Measurements from ENCODE around the gene ITPKA. TPM values are rescaled to one million over a fixed set of nuclear protein-coding genes. Genes with fewer than 3 reads are reported as not detected.

Gene ITPKA
- total and polyA plus RNA-seq, 2 of the 13 experiments (the other 11 are each of a cell fraction or from before 2014, with no cell fraction given), result 13.2 to 41.3 TPM

GRCh38 chr15:41494922-41495735 lies 1.5 kb downstream of the ITPKA start (continued):
- no peak for TF ChIP-seq ZNF292 (CRISPR knock-in tag; IDR thresholded peaks at IDR 0.05; ENCODE audit: borderline replicate concordance, low read depth)
- TF ChIP-seq U2AF1 (optimal IDR thresholded peaks at IDR 0.05; ENCODE audit: low read depth, low read length), result peak; percentile 5
- TF ChIP-seq ZNF362 (CRISPR knock-in tag; IDR thresholded peaks at IDR 0.05; ENCODE audit: borderline replicate concordance), result no peak
- no peak for TF ChIP-seq ZNF772 (CRISPR knock-in tag; IDR thresholded peaks at IDR 0.05)
- TF ChIP-seq FOSL1 (CRISPR knock-in tag; IDR thresholded peaks at IDR 0.05; ENCODE audit: borderline replicate concordance), result no peak
- no peak for TF ChIP-seq HIC2 (CRISPR knock-in tag; IDR thresholded peaks at IDR 0.05; ENCODE audit: low read depth)
- TF ChIP-seq ZNF558 (CRISPR knock-in tag; IDR thresholded peaks at IDR 0.05; ENCODE audit: borderline replicate concordance), result 0 out of 2 replicates have a peak, but pooled peaks have one; percentile 16
- no peak for TF ChIP-seq ZGPAT (CRISPR knock-in tag; IDR thresholded peaks at IDR 0.05)
- no peak for TF ChIP-seq ZNF253 (CRISPR knock-in tag; IDR thresholded peaks at IDR 0.05; ENCODE audit: borderline replicate concordance)
- no peak for TF ChIP-seq USF2 (IDR thresholded peaks at IDR 0.05; ENCODE audit: low read depth, low read length)
- no peak for TF ChIP-seq USF2 (CRISPR knock-in tag; IDR thresholded peaks at IDR 0.05; ENCODE audit: borderline replicate concordance)
- TF ChIP-seq ZBTB7B (CRISPR knock-in tag; IDR thresholded peaks at IDR 0.05), result no peak
- TF ChIP-seq SP4 (CRISPR knock-in tag; IDR thresholded peaks at IDR 0.05), result no peak
- TF ChIP-seq HNRNPUL1 (IDR thresholded peaks at IDR 0.05; ENCODE audit: low read depth, low read length), result no peak
- no peak for TF ChIP-seq TCF7 (IDR thresholded peaks at IDR 0.05; ENCODE audit: low read depth)
- 0 out of 2 replicates have a peak, but pooled peaks have one; percentile 5 for TF ChIP-seq ZNF768 (CRISPR knock-in tag; IDR thresholded peaks at IDR 0.05)
- TF ChIP-seq ZNF883 (CRISPR knock-in tag; IDR thresholded peaks at IDR 0.05; ENCODE audit: not compliant biosample characterization), result no peak
- 0 out of 2 replicates have a peak, but pooled peaks have one; percentile 48 for TF ChIP-seq EED (CRISPR knock-in tag; IDR thresholded peaks at IDR 0.05)
- no peak for TF ChIP-seq NCOA1 (CRISPR knock-in tag; IDR thresholded peaks at IDR 0.05)
- no peak for TF ChIP-seq HIVEP1 (CRISPR knock-in tag; IDR thresholded peaks at IDR 0.05)
- TF ChIP-seq MTF2 (CRISPR knock-in tag; IDR thresholded peaks at IDR 0.05; ENCODE audit: borderline replicate concordance), result no peak
- TF ChIP-seq ZNF501 (CRISPR knock-in tag; IDR thresholded peaks at IDR 0.05), result no peak
- TF ChIP-seq TARDBP (CRISPR knock-in tag; IDR thresholded peaks at IDR 0.05), result peak; percentile 30; the same call in 1 of the 2 replicates
- TF ChIP-seq SIN3A (IDR thresholded peaks at IDR 0.05; ENCODE audit: borderline replicate concordance, low read depth, low read length), result no peak
